ENCODE data around the gene FBLN2. TPM values are rescaled to one million over a fixed set of nuclear protein-coding genes. Genes with fewer than 3 reads are reported as not detected.

FBLN2 gene
- polyA plus RNA-seq, 1 experiment, result 15.5 TPM

DNA sequence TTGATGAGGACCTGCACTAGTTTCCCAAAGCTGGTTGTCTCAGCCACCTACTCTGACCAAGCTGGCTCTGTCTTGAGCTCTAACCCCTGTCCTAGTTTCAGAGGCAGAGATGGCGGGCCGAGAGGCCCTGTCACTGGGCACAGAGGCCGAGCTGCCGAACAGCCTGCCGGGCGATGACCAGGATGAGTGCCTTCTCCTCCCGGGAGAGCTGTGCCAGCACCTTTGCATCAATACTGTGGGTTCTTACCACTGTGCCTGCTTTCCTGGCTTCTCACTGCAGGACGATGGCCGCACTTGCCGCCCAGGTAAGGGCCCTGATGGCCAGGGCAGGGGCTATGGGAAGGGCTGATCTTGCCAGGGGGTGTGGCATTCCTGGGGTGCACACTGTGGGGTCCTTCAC is 69.1 kb downstream of the FBLN2 start:
- TF ChIP-seq, protein P1, sequence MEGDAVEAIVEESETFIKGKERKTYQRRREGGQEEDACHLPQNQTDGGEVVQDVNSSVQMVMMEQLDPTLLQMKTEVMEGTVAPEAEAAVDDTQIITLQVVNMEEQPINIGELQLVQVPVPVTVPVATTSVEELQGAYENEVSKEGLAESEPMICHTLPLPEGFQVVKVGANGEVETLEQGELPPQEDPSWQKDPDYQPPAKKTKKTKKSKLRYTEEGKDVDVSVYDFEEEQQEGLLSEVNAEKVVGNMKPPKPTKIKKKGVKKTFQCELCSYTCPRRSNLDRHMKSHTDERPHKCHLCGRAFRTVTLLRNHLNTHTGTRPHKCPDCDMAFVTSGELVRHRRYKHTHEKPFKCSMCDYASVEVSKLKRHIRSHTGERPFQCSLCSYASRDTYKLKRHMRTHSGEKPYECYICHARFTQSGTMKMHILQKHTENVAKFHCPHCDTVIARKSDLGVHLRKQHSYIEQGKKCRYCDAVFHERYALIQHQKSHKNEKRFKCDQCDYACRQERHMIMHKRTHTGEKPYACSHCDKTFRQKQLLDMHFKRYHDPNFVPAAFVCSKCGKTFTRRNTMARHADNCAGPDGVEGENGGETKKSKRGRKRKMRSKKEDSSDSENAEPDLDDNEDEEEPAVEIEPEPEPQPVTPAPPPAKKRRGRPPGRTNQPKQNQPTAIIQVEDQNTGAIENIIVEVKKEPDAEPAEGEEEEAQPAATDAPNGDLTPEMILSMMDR (IDR thresholded peaks at IDR 0.05; ENCODE audit: low read depth, low read length), result no peak
- no peak for DNase-seq (ENCODE audit: low read depth, low spot score)
- Histone ChIP-seq H3K9me3 (ENCODE audit: control insufficient read depth, insufficient read depth, low read length) (peaks cover 4% of the 10 kb centered on the region; the same call in 1 of the 2 replicates), H3K27ac (ENCODE audit: low read depth, low read length) (no peak overlapping the region), H3K4me3 (ENCODE audit: low read depth, low read length) (no peak overlapping the region), H3K27me3 (ENCODE audit: control insufficient read depth, insufficient read depth, low read length) (no peaks in the 10 kb centered on the region)
- CTCF ChIA-PET, result interaction anchor here (1.3 kb wide), 1 partner anchor 122 kb away, joined by 4 read pairs; no protein-coding TSS in a partner anchor
- POLR2A ChIA-PET, result no interaction called here

DNA sequence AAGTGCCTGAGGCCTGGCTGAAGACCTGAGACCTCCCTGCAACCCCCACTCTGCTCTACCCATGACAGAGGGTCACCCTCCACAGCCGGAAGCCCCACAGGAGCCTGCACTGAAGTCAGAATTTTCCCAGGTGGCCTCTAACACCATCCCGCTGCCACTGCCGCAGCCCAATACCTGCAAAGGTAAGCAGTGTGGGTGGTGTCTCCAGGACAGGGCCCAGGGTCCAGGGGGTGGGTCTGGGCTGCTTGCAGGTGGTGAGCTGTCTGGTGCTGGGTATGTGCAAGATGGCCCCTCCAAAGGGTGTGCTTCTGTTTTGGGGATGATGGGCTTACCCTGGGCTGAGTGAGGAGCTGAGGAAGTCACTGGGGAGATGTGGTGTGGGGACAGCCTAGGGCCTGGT is 69.9 kb downstream of the FBLN2 start:
- TF ChIP-seq, protein P1 (IDR thresholded peaks at IDR 0.05; ENCODE audit: low read depth, low read length), result no peak
- CTCF ChIA-PET, result interaction anchor here (1.3 kb wide), 1 partner anchor 123 kb away, joined by 4 read pairs; no protein-coding TSS in a partner anchor
- Histone ChIP-seq H3K27ac (ENCODE audit: low read depth, low read length) (no peak overlapping the region), H3K27me3 (ENCODE audit: control insufficient read depth, insufficient read depth, low read length) (no peaks in the 10 kb centered on the region), H3K9me3 (ENCODE audit: control insufficient read depth, insufficient read depth, low read length) (peaks cover 4% of the 10 kb centered on the region; the same call in 1 of the 2 replicates), H3K4me3 (ENCODE audit: low read depth, low read length) (no peak overlapping the region)
- DNase-seq (ENCODE audit: low read depth, low spot score), result no peak
- POLR2A ChIA-PET, result no interaction called here

DNA sequence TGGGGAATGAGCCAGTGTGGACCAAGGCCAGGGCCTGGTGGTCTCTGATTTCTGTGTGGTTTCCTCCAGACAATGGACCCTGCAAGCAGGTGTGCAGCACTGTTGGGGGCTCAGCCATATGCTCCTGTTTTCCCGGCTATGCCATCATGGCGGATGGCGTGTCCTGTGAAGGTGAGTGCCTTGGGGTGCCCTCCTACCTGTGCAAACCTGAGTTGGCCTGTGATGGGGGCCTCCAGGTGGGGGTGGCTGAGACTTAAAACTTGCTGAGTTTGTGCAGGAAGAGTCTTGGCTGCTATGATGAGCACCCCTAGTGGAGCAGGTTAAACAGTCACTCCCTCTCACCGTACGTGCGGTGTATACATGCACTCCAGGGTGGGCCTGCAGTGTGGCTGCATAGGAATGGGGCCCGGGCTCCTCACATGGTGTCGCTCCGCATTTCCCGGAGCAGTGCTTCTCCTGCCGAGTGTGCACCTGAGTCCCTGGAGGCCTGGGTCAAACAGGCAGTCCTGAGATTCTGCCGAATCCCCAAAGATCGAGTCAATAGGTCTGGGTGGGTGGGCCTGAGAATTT is 70.8 kb downstream of the FBLN2 start:
- POLR2A ChIA-PET, result no interaction called here
- Histone ChIP-seq H3K4me3 (ENCODE audit: low read depth, low read length) (no peak overlapping the region), H3K27ac (ENCODE audit: low read depth, low read length) (no peak overlapping the region), H3K27me3 (ENCODE audit: control insufficient read depth, insufficient read depth, low read length) (no peaks in the 10 kb centered on the region), H3K9me3 (ENCODE audit: control insufficient read depth, insufficient read depth, low read length) (peaks cover 7% of the 10 kb centered on the region; the same call in 1 of the 2 replicates)
- DNase-seq (ENCODE audit: low read depth, low spot score), result no peak
- CTCF ChIA-PET, result interaction anchor here (1.3 kb wide), 1 partner anchor 124 kb away, joined by 4 read pairs; no protein-coding TSS in a partner anchor
- TF ChIP-seq, protein P1 (IDR thresholded peaks at IDR 0.05; ENCODE audit: low read depth, low read length), result no peak

DNA sequence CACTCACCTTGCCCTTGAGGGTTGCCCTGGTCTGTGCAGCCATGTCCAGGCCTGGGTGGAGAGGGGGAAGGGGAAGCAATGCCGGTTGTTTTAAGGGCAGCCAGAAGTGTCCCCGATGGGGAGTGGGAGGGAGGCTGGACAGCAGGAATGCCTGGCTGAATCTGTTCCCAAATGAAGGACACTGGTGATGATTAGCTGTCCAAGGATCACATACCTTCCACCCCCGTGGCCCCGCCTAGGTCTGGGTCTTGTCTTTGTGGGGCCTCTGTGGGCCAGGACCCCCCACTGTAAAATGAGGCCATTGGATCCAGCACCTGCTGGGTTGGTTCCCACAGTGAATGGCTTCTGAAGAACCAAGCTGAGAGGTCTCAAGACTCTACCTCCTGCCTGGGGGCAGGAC is 71.4 kb downstream of the FBLN2 start:
- POLR2A ChIA-PET, result interaction anchor here (0.9 kb wide), 1 partner anchor 140 kb away, joined by 3 read pairs; the partner anchor contains the start of gene HDAC11
- no peak overlapping the region for H3K27ac ChIP-seq (ENCODE audit: low read depth, low read length)
- CTCF ChIA-PET, result interaction anchor here (1.0 kb wide), 1 partner anchor 124 kb away, joined by 3 read pairs; no protein-coding TSS in a partner anchor
- TF ChIP-seq, protein P1 (IDR thresholded peaks at IDR 0.05; ENCODE audit: low read depth, low read length), result no peak
- DNase-seq (ENCODE audit: low read depth, low spot score), result no peak
- no peak overlapping the region for H3K4me3 ChIP-seq (ENCODE audit: low read depth, low read length)
- no peaks in the 10 kb centered on the region for H3K27me3 ChIP-seq (ENCODE audit: control insufficient read depth, insufficient read depth, low read length)
- peaks cover 11% of the 10 kb centered on the region; the same call in 1 of the 2 replicates for H3K9me3 ChIP-seq (ENCODE audit: control insufficient read depth, insufficient read depth, low read length)

GRCh38 chr3:13620776-13621365 is 71.9 kb downstream of the FBLN2 start:
- POLR2A ChIA-PET, result interaction anchor here (0.9 kb wide), 1 partner anchor 141 kb away, joined by 3 read pairs; the partner anchor contains the start of gene HDAC11
- TF ChIP-seq, protein P1 (IDR thresholded peaks at IDR 0.05; ENCODE audit: low read depth, low read length), result no peak
- Histone ChIP-seq H3K9me3 (ENCODE audit: control insufficient read depth, insufficient read depth, low read length) (peaks cover 11% of the 10 kb centered on the region; the same call in 1 of the 2 replicates), H3K27ac (ENCODE audit: low read depth, low read length) (no peak overlapping the region), H3K4me3 (ENCODE audit: low read depth, low read length) (no peak overlapping the region), H3K27me3 (ENCODE audit: control insufficient read depth, insufficient read depth, low read length) (no peaks in the 10 kb centered on the region)
- CTCF ChIA-PET, result interaction anchor here (1.0 kb wide), 1 partner anchor 124 kb away, joined by 3 read pairs; no protein-coding TSS in a partner anchor
- DNase-seq (ENCODE audit: low read depth, low spot score), result no peak

Data from AG04450 (cell line).